Pulmonary artery endothelial cell (primary cell): ENCODE measurements around the gene COL18A1. TPM values are rescaled to one million over a fixed set of nuclear protein-coding genes. Genes with fewer than 3 reads are reported as not detected.
A peak's percentile ranks its signal among the peaks of the same experiment; 100 is the strongest.
"Not testable (repeated sequence)": the region's sequence is repeated elsewhere in the genome, so short reads cannot be mapped to it uniquely, and the experiment has no call there.

Experiments
- DNase-seq: peaks from one replicate; pipeline ENCODE4 v3.0.0-alpha.2; 2011; ENCODE audit warnings: low read depth, low spot score
- total RNA-seq: library from RNA; depleted of rRNA; stranded (reverse); fragments of >200 nt; gene quantifications from 2 replicates; pipeline ENCODE4 v1.2.3, GENCODE V29; 2014

The COL18A1 gene
- 107 and 164 TPM in 2 replicates for total RNA-seq

GRCh38 chr21:45404730-45405270, at the start of gene COL18A1:
COL18A1 (plus strand) TSS chr21:45405165; CDS start chr21:45405231, 66 bp downstream.
- DNase-seq = no peak

GRCh38 chr21:45355573-45355972, 49.4 kb upstream of the COL18A1 start:
- no peak for DNase-seq

GRCh38 chr21:45356251-45356650, 48.7 kb upstream of the COL18A1 start:
- DNase-seq = no peak

- no peak for DNase-seq
These were observed 48.1 kb upstream of the COL18A1 start for GRCh38 chr21:45356653-45357435.

GRCh38 chr21:45357436-45358260, 47.3 kb upstream of the COL18A1 start:
- no peak for DNase-seq

- DNase-seq = no peak
These were observed 46.7 kb upstream of the COL18A1 start for GRCh38 chr21:45358261-45358670.

GRCh38 chr21:45358711-45359310, 46.2 kb upstream of the COL18A1 start:
- DNase-seq = no peak

- no peak for DNase-seq
These were observed 45.3 kb upstream of the COL18A1 start for GRCh38 chr21:45359451-45360217.

- DNase-seq = no peak
These were observed 43.6 kb upstream of the COL18A1 start for GRCh38 chr21:45361033-45361997.

- DNase-seq = no peak
These were observed 42.8 kb upstream of the COL18A1 start for GRCh38 chr21:45362077-45362747.

GRCh38 chr21:45362748-45363145, 42.2 kb upstream of the COL18A1 start:
- no peak for DNase-seq

- DNase-seq = not testable (repeated sequence)
These were observed 41.7 kb upstream of the COL18A1 start for GRCh38 chr21:45363272-45363671.

GRCh38 chr21:45363921-45364467, 41.0 kb upstream of the COL18A1 start:
- DNase-seq = peak; percentile 99

- peak; percentile 48 for DNase-seq
These were observed 40.3 kb upstream of the COL18A1 start for GRCh38 chr21:45364468-45365185.

- no peak for DNase-seq
These were observed 39.8 kb upstream of the COL18A1 start for GRCh38 chr21:45365186-45365607.

- DNase-seq = no peak
These were observed 39.2 kb upstream of the COL18A1 start for GRCh38 chr21:45365608-45366241.

- no peak for DNase-seq
These were observed 38.5 kb upstream of the COL18A1 start for GRCh38 chr21:45366476-45366875.

- DNase-seq = peak; percentile 89
These were observed 38.0 kb upstream of the COL18A1 start for GRCh38 chr21:45366931-45367401.
